ENCODE results near the gene ABCA4.

The ABCA4 gene

DNA sequence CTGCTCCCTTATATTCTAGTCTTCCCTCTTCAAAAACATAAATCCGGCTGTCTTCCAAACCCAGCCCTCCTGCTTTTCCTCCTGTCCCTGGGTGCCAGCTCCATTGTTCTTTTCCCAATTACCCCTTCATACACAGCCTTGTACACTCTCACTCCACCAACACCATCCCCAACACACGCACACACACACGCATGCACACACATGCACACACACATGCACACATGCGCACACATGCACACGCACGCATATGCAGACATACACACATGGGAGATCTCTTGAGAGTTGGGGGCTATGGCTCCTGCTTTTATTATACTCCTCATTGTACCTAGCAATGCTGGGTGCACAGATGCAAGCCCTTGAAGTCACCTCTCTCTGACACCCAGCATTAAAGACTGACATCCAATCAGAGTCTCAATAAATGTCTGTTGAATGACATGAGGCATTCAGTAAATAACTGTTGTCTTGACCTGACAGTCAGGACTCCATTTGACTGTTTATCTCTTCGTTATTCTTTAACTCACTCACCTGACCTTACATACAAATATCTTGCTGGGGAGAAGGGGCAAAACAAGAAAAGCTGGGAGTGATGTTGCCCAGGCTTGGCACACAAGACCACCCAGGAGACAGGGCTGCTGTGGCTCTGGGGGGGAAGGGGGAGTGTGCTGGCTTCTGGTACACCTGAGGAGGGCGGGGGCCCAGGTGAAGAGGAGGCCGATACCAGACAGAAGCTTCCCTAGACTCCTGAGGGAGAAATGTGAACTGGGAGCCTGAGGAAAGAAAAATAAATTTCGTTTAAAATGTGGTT, 16.0 kb downstream of the ABCA4 start:
- no peak for DNase-seq (ENCODE audit: low read depth in 2 of 2)

DNA sequence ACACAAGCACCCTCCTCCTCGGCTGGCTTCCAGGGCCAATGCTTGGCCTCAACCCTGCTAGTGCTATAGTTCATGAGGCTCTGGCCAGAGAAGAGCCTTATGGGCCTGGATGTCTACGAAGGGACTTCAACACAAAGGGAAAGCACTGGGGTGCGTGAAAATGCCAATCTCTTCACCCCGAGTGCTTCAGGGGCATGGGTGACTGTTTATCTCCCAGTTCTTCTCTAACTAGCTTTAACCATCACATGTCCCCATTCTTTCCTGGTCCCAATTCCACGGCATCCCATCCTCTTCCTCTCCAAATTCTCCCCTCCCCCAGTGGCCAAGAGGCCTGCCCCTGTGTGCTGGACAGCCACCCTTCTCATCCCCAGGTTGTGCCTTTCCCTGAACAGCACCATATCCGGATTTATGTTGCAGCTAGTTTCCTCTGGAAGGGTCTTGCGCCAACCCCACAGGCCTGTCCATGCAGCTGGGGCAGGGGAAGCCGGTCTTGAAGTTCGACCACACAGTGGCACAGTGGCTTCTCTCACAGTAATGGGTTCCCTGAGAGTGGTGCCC, 16.7 kb downstream of the ABCA4 start:
- no peak for DNase-seq (ENCODE audit: low read depth in 2 of 2)

DNA sequence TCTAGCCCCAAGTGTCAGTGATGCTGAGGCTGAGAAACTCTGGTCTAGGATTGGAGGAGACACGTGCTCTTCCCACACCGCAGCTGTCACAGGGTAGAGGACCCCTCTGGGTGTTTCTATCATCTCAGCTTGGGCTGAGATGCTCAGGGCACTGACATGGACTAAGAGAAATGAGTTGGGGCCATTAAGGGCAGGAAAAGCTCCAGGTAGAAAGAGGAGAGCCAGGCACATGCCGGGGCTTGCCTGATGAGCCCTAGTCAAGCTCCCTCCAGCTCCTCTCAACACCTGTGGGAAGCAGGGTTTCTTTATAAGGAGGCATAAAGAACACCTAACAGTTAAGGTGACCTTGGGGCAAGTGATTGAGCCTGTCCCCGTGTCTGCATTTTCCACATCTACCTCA, 17.3 kb downstream of the ABCA4 start:
- no peak for DNase-seq (ENCODE audit: low read depth in 2 of 2)

- DNase-seq (ENCODE audit: low read depth in 2 of 2) = no peak
These were observed 19.1 kb downstream of the ABCA4 start for GRCh38 chr1:94101613-94102525.

DNA sequence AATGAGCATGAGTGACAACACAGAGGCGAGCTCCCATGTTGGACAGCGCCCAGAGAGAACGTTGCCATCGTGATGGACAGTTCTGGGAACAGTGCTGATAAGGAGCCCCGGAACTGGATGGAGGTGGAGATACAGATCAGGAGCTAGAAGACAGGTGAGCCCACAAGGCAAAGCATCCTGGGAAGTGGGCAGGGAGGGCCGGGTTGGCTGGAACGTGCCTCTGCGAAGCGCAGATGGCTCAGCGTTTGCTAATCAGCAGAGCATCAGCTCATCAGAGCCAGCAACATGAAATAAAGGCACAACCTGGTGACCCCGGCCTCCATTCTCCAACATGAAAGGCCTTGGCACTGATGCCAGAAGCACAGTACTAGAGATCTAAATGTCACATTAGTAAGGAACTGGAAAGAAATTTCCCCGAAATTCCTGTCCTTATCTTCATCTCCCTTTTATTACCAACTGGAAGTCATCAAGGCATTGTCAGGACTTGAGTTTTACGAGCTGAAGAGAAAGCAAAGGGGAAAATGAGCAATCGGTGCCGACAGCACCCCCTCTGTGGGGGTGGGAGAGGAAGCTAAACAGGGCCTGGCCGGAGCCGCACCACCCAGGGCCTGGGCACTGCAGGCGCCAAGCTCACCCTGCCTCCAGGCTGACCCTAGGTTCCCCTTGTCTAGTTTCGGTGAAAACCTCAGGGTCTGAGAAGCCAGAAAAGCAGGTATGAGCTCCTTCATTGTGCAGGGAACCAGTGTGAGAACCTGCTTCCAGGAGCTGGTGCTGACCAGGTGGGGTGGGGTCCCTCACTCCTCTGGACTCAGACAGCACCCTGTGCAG, 19.9 kb downstream of the ABCA4 start:
- no peak for DNase-seq (ENCODE audit: low read depth in 2 of 2)

DNA sequence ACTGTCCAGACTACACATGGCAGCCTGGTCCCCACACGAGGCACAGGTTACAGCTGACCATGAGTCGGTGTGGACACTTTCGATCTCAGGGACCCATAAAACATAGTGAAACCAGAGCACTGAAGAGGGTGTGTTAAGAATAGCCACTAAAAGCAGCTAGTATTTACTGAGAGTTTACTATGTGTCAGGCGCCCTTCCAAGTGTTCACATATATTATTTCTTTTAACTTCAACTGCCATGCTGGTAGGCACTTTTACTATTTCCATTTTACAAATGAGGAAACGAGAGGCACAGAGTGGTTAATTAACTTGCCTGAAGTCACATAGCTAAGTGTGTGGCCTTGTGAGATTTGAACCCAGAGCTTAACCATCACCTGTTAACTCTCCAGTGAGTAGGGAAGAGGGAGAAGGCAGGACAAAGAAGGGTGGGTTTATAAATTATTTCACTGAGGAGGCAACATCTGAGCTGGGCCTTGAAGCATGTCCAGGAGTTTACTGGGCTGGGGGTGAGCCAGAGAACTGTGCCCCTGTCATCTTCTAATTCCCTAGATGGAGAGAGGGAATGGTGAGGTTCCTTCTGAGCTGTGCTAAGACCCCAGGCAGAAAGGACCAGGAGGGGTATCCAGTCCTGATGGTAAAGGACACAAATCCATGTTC, 20.7 kb downstream of the ABCA4 start:
- DNase-seq (ENCODE audit: low read depth in 2 of 2) = no peak

GRCh38 chr1:94099303-94099702, 21.6 kb downstream of the ABCA4 start:
- DNase-seq (ENCODE audit: low read depth in 2 of 2) = no peak

DNA sequence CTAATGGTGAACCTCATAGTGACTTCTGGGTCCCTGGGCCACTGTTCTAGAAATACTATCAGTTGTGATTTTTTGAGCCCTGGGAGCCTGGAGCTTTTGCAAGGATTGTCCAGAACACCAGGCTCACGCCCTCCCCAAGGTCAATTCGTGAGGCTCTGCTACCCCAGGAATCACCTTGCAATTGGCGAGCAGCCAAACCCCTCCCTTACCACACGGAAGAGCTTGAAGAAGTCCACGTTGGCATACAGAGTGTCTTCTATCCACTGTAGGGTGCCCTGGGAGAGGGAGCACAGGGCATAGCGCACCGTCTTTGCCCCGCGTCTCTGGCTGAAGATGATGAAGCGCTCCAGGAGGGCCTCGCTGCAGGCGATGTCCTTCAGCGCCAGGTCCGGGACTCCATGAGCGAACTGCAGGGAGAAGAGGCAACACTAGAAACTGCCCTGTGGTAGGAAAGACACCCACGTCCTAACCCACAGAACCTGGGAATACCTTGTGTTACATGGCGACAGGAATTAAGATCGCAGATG, 22.3 kb downstream of the ABCA4 start:
- no peak for DNase-seq (ENCODE audit: low read depth in 2 of 2)

GRCh38 chr1:94096797-94097549, 24.0 kb downstream of the ABCA4 start:
- no peak for DNase-seq (ENCODE audit: low read depth in 2 of 2)

GRCh38 chr1:94095744-94096469, 25.0 kb downstream of the ABCA4 start:
- DNase-seq (ENCODE audit: low read depth in 2 of 2) = no peak

DNA sequence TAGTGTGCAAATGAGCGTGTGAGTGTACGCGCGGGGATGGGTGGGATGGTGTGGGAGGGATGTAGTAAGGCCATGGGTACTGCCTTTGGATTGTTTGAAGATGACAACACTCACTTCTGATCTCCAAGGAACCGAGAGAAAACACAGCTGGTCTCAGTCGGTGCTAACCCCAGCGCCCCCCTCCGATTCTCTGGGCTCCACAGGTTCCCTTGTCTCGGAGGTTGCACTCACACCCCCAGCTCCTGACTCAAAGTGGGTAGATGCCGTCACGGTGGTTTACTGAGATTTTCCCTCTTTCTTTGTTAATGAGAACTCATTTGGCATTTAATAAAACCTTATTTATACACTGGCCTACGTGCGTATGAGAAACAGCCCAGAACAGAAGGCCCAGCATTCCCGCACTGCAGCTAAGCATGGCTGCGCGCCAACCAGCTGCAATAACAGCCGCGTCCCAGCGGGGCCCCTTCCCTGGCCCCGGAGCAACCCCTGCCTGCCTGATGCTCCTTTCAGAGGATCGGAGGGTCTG, 25.8 kb downstream of the ABCA4 start:
- DNase-seq (ENCODE audit: low read depth in 2 of 2) = no peak

- no peak for DNase-seq (ENCODE audit: low read depth in 2 of 2)
These were observed 26.4 kb downstream of the ABCA4 start for GRCh38 chr1:94094469-94095111.

DNA sequence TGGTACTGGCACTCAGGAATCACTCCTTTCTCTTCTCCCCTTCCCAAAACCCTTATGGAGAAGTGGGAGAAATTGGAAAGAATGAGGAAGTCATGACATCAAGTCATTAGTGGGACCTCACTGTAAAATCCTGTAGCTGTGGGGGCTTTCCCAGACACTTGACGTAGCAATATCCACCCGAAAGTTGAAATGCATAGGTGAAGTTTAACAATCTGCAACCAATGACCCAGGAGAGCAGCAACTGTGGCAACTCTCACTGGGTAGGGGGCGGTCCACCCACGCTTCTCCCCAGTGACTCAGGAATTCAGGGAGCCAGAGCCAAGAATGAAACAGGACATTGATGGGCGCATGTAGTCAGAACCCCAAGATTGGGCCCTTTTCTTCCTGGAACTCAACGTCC, 27.0 kb downstream of the ABCA4 start:
- no peak for DNase-seq (ENCODE audit: low read depth in 2 of 2)

DNA sequence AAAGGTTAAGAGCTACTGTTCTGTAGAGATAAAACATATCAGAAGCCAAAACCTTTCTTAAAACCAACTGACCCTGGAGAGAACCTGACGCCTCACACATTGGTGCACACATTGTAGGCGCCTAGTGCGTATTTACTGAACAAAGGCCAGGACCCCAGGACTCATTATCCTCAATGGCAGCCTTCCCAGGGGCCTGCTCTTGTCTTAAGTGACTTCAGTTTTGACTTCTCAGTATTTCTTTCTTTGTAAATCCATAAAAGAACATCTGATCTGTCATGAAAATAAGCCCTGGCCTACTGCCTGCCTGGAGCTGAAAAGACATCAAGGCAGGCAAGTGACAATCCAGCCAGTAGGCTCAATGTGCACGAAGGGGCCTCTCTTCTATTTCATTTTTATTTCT, 27.6 kb downstream of the ABCA4 start:
- DNase-seq (ENCODE audit: low read depth in 2 of 2) = no peak

DNA sequence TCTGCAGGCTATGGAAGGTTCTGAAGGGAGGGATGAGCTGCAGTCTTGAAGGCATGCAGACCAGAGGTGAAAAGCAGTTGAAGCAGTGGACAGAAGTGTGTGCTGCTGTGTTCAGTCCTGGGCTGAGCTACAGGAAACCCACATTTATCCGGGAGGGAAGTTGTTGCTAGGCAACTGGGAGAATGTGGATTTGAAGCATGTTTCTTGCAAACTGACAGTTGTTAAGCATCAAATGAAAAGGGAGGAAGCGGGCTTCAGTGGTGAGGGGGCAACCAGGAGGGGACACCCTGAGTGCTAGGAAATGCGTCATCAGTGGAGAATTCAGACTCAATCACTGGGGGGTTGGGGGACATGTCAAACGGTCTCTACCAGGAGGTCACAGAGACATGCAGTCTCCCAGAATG, 28.7 kb downstream of the ABCA4 start:
- no peak for DNase-seq (ENCODE audit: low read depth in 2 of 2)

- DNase-seq (ENCODE audit: low read depth in 2 of 2) = no peak
These were observed 30.2 kb downstream of the ABCA4 start for GRCh38 chr1:94090761-94091160.

- no peak for DNase-seq (ENCODE audit: low read depth in 2 of 2)
These were observed 33.8 kb downstream of the ABCA4 start for GRCh38 chr1:94087193-94087592.

GRCh38 chr1:94084547-94084946, 36.4 kb downstream of the ABCA4 start:
- no peak for DNase-seq (ENCODE audit: low read depth in 2 of 2)

GRCh38 chr1:94084085-94084484, 36.9 kb downstream of the ABCA4 start:
- DNase-seq (ENCODE audit: low read depth in 2 of 2) = no peak

All from stimulated activated CD8-positive, alpha-beta memory T cell treated with anti-CD3 and anti-CD28 coated beads, Interleukin-15, amount 100 ng/mL, for 48 hours (primary cell).